ENCODE measurements around the gene KLK15.

- TF ChIP-seq, protein P1, sequence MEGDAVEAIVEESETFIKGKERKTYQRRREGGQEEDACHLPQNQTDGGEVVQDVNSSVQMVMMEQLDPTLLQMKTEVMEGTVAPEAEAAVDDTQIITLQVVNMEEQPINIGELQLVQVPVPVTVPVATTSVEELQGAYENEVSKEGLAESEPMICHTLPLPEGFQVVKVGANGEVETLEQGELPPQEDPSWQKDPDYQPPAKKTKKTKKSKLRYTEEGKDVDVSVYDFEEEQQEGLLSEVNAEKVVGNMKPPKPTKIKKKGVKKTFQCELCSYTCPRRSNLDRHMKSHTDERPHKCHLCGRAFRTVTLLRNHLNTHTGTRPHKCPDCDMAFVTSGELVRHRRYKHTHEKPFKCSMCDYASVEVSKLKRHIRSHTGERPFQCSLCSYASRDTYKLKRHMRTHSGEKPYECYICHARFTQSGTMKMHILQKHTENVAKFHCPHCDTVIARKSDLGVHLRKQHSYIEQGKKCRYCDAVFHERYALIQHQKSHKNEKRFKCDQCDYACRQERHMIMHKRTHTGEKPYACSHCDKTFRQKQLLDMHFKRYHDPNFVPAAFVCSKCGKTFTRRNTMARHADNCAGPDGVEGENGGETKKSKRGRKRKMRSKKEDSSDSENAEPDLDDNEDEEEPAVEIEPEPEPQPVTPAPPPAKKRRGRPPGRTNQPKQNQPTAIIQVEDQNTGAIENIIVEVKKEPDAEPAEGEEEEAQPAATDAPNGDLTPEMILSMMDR (IDR thresholded peaks at IDR 0.05; ENCODE audit: poor library complexity, severe bottlenecking), result no peak
- TF ChIP-seq EP300 (conservative IDR thresholded peaks at IDR 0.05; ENCODE audit: poor library complexity, severe bottlenecking) (no peak), POLR2AphosphoS5 (IDR thresholded peaks at IDR 0.05) (no peak), RAD21 (conservative IDR thresholded peaks at IDR 0.05) (no peak), SMC3 (conservative IDR thresholded peaks at IDR 0.05; ENCODE audit: poor library complexity) (no peak)
Observed at GRCh38 chr19:50830266-50831025, 2.9 kb downstream of the KLK15 start.

Data from neural cell (in vitro differentiated cells).